ENCODE results near the gene GSN. TPM values are rescaled to one million over a fixed set of nuclear protein-coding genes. Genes with fewer than 3 reads are reported as not detected.

The GSN gene
- total and polyA plus RNA-seq, 2 of the 13 experiments (the other 11 are each of a cell fraction or from before 2014, with no cell fraction given): 294 to 307 TPM

- TF ChIP-seq ZNF710 (CRISPR knock-in tag; IDR thresholded peaks at IDR 0.05; ENCODE audit: borderline replicate concordance) (no peak; the same call in 1 of the 2 replicates), ZSCAN20 (CRISPR knock-in tag; IDR thresholded peaks at IDR 0.05; ENCODE audit: borderline replicate concordance) (0 out of 2 replicates have a peak, but pooled peaks have one; percentile 33), NR1H2 (CRISPR knock-in tag; IDR thresholded peaks at IDR 0.05; ENCODE audit: borderline replicate concordance, low read depth) (no peak), FOXM1 (CRISPR knock-in tag; IDR thresholded peaks at IDR 0.05) (no peak), NFKBIZ (CRISPR knock-in tag; IDR thresholded peaks at IDR 0.05) (no peak), ZNF780A (CRISPR knock-in tag; IDR thresholded peaks at IDR 0.05) (no peak), ZNF746 (CRISPR knock-in tag; IDR thresholded peaks at IDR 0.05) (no peak), NCOA1 (CRISPR knock-in tag; IDR thresholded peaks at IDR 0.05) (no peak; the same call in 1 of the 2 replicates), ZNF20 (CRISPR knock-in tag; IDR thresholded peaks at IDR 0.05) (peak; percentile 89; the same call in 1 of the 2 replicates), ZNF383 (CRISPR knock-in tag; IDR thresholded peaks at IDR 0.05; ENCODE audit: borderline replicate concordance) (no peak), SAP130 (CRISPR knock-in tag; IDR thresholded peaks at IDR 0.05; ENCODE audit: low read depth) (peak; percentile 38), MTA1 (CRISPR knock-in tag; IDR thresholded peaks at IDR 0.05; ENCODE audit: borderline replicate concordance) (peak; percentile 51; the same call in 1 of the 2 replicates), XRCC5 (optimal IDR thresholded peaks at IDR 0.05; ENCODE audit: low read length) (no peak), ZFP36L2 (CRISPR knock-in tag; IDR thresholded peaks at IDR 0.05) (0 out of 2 replicates have a peak, but pooled peaks have one; percentile 6), REL (CRISPR knock-in tag; conservative IDR thresholded peaks at IDR 0.05) (no peak), ZNF232 (CRISPR knock-in tag; IDR thresholded peaks at IDR 0.05; ENCODE audit: borderline replicate concordance) (0 out of 2 replicates have a peak, but pooled peaks have one; percentile 57), PHF20 (CRISPR knock-in tag; IDR thresholded peaks at IDR 0.05) (no peak), POLR2AphosphoS2 (IDR thresholded peaks at IDR 0.05; ENCODE audit: low read depth, low read length) (no peak), MED13 (CRISPR knock-in tag; IDR thresholded peaks at IDR 0.05) (no peak), IRX3 (CRISPR knock-in tag; IDR thresholded peaks at IDR 0.05; ENCODE audit: borderline replicate concordance, low read depth) (no peak), THAP11 (CRISPR knock-in tag; IDR thresholded peaks at IDR 0.05) (peak; percentile 27; the same call in 1 of the 2 replicates)
- TF ChIP-seq, protein P1, sequence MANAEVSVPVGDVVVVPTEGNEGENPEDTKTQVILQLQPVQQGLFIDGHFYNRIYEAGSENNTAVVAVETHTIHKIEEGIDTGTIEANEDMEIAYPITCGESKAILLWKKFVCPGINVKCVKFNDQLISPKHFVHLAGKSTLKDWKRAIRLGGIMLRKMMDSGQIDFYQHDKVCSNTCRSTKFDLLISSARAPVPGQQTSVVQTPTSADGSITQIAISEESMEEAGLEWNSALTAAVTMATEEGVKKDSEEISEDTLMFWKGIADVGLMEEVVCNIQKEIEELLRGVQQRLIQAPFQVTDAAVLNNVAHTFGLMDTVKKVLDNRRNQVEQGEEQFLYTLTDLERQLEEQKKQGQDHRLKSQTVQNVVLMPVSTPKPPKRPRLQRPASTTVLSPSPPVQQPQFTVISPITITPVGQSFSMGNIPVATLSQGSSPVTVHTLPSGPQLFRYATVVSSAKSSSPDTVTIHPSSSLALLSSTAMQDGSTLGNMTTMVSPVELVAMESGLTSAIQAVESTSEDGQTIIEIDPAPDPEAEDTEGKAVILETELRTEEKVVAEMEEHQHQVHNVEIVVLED (CRISPR knock-in tag; IDR thresholded peaks at IDR 0.05; ENCODE audit: borderline replicate concordance): 0 out of 2 replicates have a peak, but pooled peaks have one; percentile 18
- TF ChIP-seq, protein P2, sequence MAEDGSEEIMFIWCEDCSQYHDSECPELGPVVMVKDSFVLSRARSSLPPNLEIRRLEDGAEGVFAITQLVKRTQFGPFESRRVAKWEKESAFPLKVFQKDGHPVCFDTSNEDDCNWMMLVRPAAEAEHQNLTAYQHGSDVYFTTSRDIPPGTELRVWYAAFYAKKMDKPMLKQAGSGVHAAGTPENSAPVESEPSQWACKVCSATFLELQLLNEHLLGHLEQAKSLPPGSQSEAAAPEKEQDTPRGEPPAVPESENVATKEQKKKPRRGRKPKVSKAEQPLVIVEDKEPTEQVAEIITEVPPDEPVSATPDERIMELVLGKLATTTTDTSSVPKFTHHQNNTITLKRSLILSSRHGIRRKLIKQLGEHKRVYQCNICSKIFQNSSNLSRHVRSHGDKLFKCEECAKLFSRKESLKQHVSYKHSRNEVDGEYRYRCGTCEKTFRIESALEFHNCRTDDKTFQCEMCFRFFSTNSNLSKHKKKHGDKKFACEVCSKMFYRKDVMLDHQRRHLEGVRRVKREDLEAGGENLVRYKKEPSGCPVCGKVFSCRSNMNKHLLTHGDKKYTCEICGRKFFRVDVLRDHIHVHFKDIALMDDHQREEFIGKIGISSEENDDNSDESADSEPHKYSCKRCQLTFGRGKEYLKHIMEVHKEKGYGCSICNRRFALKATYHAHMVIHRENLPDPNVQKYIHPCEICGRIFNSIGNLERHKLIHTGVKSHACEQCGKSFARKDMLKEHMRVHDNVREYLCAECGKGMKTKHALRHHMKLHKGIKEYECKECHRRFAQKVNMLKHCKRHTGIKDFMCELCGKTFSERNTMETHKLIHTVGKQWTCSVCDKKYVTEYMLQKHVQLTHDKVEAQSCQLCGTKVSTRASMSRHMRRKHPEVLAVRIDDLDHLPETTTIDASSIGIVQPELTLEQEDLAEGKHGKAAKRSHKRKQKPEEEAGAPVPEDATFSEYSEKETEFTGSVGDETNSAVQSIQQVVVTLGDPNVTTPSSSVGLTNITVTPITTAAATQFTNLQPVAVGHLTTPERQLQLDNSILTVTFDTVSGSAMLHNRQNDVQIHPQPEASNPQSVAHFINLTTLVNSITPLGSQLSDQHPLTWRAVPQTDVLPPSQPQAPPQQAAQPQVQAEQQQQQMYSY (CRISPR knock-in tag; IDR thresholded peaks at IDR 0.05): peak; percentile 26; the same call in 1 of the 2 replicates
These were observed 31.7 kb downstream of the GSN start (continued) for GRCh38 chr9:121299467-121300282.

Measured in HepG2 (cell line).